Neural progenitor cell (in vitro differentiated cells): Measurements from ENCODE around the gene DCST2. TPM values are rescaled to one million over a fixed set of nuclear protein-coding genes. Genes with fewer than 3 reads are reported as not detected.
A peak's percentile ranks its signal among the peaks of the same experiment; 100 is the strongest.

Source experiments
- DNase-seq: peaks from one replicate; pipeline ENCODE4 v3.0.0-alpha.2; 2016; ENCODE audit warnings: low spot score
- H2AFZ ChIP-seq: fragments of 200-600 bp; sonication (generic); replicated peaks from 2 replicates; pipeline ENCODE4 v1.6.1; 2016; ENCODE audit warnings: antibody characterized with exemption
- H3F3A ChIP-seq: fragments of 200-600 bp; sonication (generic); 2 replicates; pipeline ENCODE4 v1.6.1; 2016; ENCODE audit warnings: antibody characterized with exemption, low read depth
- H3K27ac ChIP-seq: fragments of 200-600 bp; sonication (generic); 2 replicates; pipeline ENCODE4 v1.5.1; 2016; ENCODE audit warnings: mild to moderate bottlenecking
- H3K27me3 ChIP-seq: fragments of 200-600 bp; sonication (generic); 2 replicates; pipeline ENCODE4 v1.6.1; 2016; ENCODE audit warnings: mild to moderate bottlenecking, moderate library complexity
- H3K36me3 ChIP-seq: fragments of 200-600 bp; sonication (generic); 2 replicates; pipeline ENCODE4 v1.5.1; 2016
- H3K4me1 ChIP-seq: fragments of 200-600 bp; sonication (generic); 2 replicates; pipeline ENCODE4 v1.6.1; 2016; ENCODE audit warnings: mixed run types
- H3K4me2 ChIP-seq: fragments of 200-600 bp; sonication (generic); 2 replicates; pipeline ENCODE4 v1.6.1; 2016
- H3K4me3 ChIP-seq: fragments of 200-600 bp; sonication (generic); 2 replicates; pipeline ENCODE4 v1.5.1; 2016
- H3K79me2 ChIP-seq: fragments of 200-600 bp; sonication (generic); 2 replicates; pipeline ENCODE4 v1.6.1; 2016; ENCODE audit warnings: low read depth
- H3K9ac ChIP-seq: fragments of 200-600 bp; sonication (generic); 2 replicates; pipeline ENCODE4 v1.6.1; 2016
- H3K9me3 ChIP-seq: fragments of 200-600 bp; sonication (generic); 2 replicates; pipeline ENCODE4 v1.5.1; 2016; ENCODE audit warnings: low read depth
- H4K20me1 ChIP-seq: fragments of 200-600 bp; sonication (generic); 2 replicates; pipeline ENCODE4 v1.6.1; 2016; ENCODE audit warnings: low read depth
- H3K27ac Mint-ChIP-seq: 3 replicates; pipeline ENCODE4 v1.8.0; 2021; ENCODE audit warnings: mixed read lengths
- H3K27me3 Mint-ChIP-seq: 2 replicates; pipeline ENCODE4 v1.8.0; 2022; ENCODE audit warnings: low read depth, mild to moderate bottlenecking, inconsistent platforms, moderate library complexity, mixed read lengths; ENCODE audit not compliant: insufficient read depth
- H3K36me3 Mint-ChIP-seq: 3 replicates; pipeline ENCODE4 v1.8.0; 2021; ENCODE audit warnings: mixed read lengths
- H3K4me1 Mint-ChIP-seq: 3 replicates; pipeline ENCODE4 v1.8.0; 2021; ENCODE audit warnings: mixed read lengths
- H3K4me3 Mint-ChIP-seq: 3 replicates; pipeline ENCODE4 v1.8.0; 2021; ENCODE audit warnings: mild to moderate bottlenecking, moderate library complexity, mixed read lengths
- H3K9me3 Mint-ChIP-seq: 3 replicates; pipeline ENCODE4 v1.8.0; 2020; ENCODE audit warnings: mixed read lengths
- EZH2 ChIP-seq: fragments of 200-600 bp; sonication (generic); IDR thresholded peaks from 2 replicates; pipeline ENCODE4 v1.6.1; 2017; ENCODE audit warnings: antibody characterized with exemption, mild to moderate bottlenecking, moderate library complexity
- EZH2phosphoT487 ChIP-seq: fragments of 200-600 bp; sonication (generic); IDR thresholded peaks from 2 replicates; pipeline ENCODE4 v1.6.1; 2017; ENCODE audit warnings: antibody characterized with exemption
- total RNA-seq: library from RNA; depleted of rRNA; stranded (reverse); fragments of >200 nt; gene quantifications from 2 replicates; pipeline ENCODE4 v1.2.3, GENCODE V29; 2015; ENCODE audit warnings: low replicate concordance
- TF ChIP-seq, protein P1 (sequence below): fragments of 200-600 bp; sonication (generic); IDR thresholded peaks from 2 replicates; pipeline ENCODE4 v1.5.1; 2017; ENCODE audit warnings: antibody characterized with exemption, mild to moderate bottlenecking

The DCST2 gene
- total RNA-seq, 1 donor from 2014 or later: 1.8 TPM

- peaks cover 24% of the 10 kb centered on the region for H3K4me1 Mint-ChIP-seq
- no peak overlapping the region for H3K27ac Mint-ChIP-seq
- H3K36me3 Mint-ChIP-seq: peaks cover 5% of the 10 kb centered on the region
- peaks cover 3% of the 10 kb centered on the region for H3K79me2 ChIP-seq
- no peak overlapping the region for H2AFZ ChIP-seq
- H3K36me3 ChIP-seq: no peaks in the 10 kb centered on the region
- H3K27ac ChIP-seq: no peak overlapping the region
- no peaks in the 10 kb centered on the region for H3K9me3 Mint-ChIP-seq
- peaks cover 3% of the 10 kb centered on the region for H3K4me1 ChIP-seq
- H3K27me3 Mint-ChIP-seq: peaks cover 14% of the 10 kb centered on the region
- H3F3A ChIP-seq: peaks cover 24% of the 10 kb centered on the region
- H3K4me3 Mint-ChIP-seq: no peak overlapping the region
- H3K4me2 ChIP-seq: no peak overlapping the region
- no peak for DNase-seq
- no peak overlapping the region for H3K9ac ChIP-seq
- peaks cover 9% of the 10 kb centered on the region for H4K20me1 ChIP-seq
- H3K27me3 ChIP-seq: no peaks in the 10 kb centered on the region
- H3K9me3 ChIP-seq: no peaks in the 10 kb centered on the region
- no peak for TF ChIP-seq EZH2
- TF ChIP-seq, protein P1, sequence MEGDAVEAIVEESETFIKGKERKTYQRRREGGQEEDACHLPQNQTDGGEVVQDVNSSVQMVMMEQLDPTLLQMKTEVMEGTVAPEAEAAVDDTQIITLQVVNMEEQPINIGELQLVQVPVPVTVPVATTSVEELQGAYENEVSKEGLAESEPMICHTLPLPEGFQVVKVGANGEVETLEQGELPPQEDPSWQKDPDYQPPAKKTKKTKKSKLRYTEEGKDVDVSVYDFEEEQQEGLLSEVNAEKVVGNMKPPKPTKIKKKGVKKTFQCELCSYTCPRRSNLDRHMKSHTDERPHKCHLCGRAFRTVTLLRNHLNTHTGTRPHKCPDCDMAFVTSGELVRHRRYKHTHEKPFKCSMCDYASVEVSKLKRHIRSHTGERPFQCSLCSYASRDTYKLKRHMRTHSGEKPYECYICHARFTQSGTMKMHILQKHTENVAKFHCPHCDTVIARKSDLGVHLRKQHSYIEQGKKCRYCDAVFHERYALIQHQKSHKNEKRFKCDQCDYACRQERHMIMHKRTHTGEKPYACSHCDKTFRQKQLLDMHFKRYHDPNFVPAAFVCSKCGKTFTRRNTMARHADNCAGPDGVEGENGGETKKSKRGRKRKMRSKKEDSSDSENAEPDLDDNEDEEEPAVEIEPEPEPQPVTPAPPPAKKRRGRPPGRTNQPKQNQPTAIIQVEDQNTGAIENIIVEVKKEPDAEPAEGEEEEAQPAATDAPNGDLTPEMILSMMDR: no peak
- TF ChIP-seq EZH2phosphoT487: no peak
- no peak overlapping the region for H3K4me3 ChIP-seq
Observed at GRCh38 chr1:154994269-154994587, 39.4 kb downstream of the DCST2 start.

DNA sequence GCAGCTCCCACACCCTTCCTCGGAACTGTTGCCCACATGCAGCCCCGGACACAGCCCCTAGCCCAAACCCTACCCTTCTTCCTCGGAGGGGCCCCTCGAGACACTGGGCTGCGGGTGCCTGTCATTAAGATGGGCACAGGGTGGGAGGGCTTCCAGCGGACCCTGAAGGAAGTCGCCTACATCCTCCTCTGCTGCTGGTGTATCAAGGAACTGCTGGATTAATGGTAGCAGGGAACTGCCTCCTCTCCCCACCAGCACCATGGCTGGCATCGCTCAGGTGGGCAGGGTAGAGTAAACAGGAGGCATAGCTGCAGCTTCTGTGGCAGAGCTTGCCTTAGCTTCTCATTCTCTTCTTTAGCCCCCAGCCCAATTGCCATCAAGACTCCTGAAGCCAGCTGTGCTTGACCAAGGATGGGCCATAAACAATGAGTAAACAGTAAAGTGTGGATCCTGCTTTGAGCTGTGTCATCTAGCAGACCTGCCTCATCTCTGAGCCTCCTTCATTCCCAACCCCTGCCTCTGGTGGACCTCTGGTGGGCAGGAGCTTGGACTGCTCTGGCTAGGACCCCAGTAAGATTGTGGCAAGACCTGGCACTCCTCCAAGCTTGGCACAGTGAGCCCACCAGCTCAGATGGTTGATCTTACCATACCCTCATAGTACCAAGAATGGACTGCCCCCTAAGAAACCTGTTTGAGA, 39.9 kb downstream of the DCST2 start, which contains the start of gene LENEP:
TSS of gene LENEP (plus strand) at position 15 of the 697 bp plus-strand sequence. CDS start at position 37, 22 bp downstream.
- H3F3A ChIP-seq: peaks cover 19% of the 10 kb centered on the region
- no peak for DNase-seq
- H3K4me1 ChIP-seq: peaks cover under 1% of the 10 kb centered on the region
- no peak within 1 kb of the TSS for H2AFZ ChIP-seq
- no peaks in the 10 kb centered on the region for H3K27me3 ChIP-seq
- TF ChIP-seq EZH2phosphoT487 (no peak), EZH2 (no peak)
- TF ChIP-seq, protein P1: no peak
- Mint-ChIP-seq H3K4me1 (peaks cover 21% of the 10 kb centered on the region), H3K27ac (peak within 1 kb of the TSS; percentile 85), H3K4me3 (no peak within 1 kb of the TSS), H3K9me3 (no peaks in the 10 kb centered on the region), H3K36me3 (peaks cover 9% of the 10 kb centered on the region), H3K27me3 (peaks cover 18% of the 10 kb centered on the region)
- no peaks in the 10 kb centered on the region for H3K9me3 ChIP-seq
- H3K79me2 ChIP-seq: peaks cover 8% of the 10 kb centered on the region
- H3K27ac ChIP-seq: no peak within 1 kb of the TSS
- no peak within 1 kb of the TSS for H3K4me2 ChIP-seq
- no peak within 1 kb of the TSS for H3K9ac ChIP-seq
- no peak within 1 kb of the TSS for H3K4me3 ChIP-seq
- peaks cover 3% of the 10 kb centered on the region for H3K36me3 ChIP-seq
- H4K20me1 ChIP-seq: peaks cover 14% of the 10 kb centered on the region

DNA sequence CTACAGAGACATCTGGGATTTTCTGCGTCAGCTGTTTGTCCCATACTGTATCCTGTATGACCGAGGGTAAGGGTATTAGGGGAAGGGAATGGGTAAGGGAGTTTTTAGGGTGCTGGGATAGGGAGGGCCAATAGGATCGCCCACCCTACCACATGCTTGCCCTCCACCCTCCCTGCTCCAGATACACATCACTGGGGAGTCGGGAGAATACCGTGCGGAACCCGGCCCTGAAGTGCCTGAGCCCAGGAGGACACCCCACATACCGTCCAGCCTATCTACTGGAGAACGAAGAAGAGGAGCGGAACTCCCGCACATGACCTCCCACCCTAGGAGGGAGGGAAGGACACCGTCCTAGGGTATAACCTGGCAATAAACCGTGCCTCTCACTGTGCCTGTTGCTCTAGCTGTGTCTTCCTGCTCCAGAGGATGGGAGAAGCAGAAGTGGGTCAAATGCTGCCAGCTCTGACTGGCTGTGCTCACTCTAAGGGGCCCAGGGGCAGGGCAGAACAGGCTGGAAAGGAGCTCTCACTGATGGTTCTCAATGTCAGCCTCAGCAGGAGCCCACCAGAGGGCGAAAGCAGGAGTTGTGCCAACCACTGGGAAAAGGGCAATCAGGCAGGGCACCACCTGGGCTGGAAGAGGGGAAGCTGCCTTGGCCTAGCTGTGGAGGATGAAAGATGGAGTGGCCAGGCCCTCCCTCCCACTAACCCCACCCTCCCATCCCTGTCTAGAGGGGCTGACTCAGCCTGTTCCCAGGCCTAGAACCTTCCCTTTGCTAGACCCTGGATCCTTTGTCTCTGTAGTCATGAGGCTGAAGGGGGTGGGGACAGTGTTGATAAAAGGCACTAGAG, 40.6 kb downstream of the DCST2 start:
- H3K27ac ChIP-seq: no peak overlapping the region
- H2AFZ ChIP-seq: no peak overlapping the region
- no peaks in the 10 kb centered on the region for H3K4me1 ChIP-seq
- H3K79me2 ChIP-seq: peaks cover 16% of the 10 kb centered on the region
- TF ChIP-seq EZH2phosphoT487: no peak
- TF ChIP-seq, protein P1: peak; percentile 13
- peak overlapping the region; percentile 85 for H3K27ac Mint-ChIP-seq
- no peak overlapping the region for H3K4me3 ChIP-seq
- DNase-seq: no peak
- no peak overlapping the region for H3K4me3 Mint-ChIP-seq
- no peaks in the 10 kb centered on the region for H3K9me3 ChIP-seq
- no peak overlapping the region for H3K9ac ChIP-seq
- H3F3A ChIP-seq: peaks cover 11% of the 10 kb centered on the region
- H3K27me3 Mint-ChIP-seq: peaks cover 18% of the 10 kb centered on the region
- peaks cover 20% of the 10 kb centered on the region for H4K20me1 ChIP-seq
- H3K36me3 ChIP-seq: peaks cover 3% of the 10 kb centered on the region
- H3K9me3 Mint-ChIP-seq: no peaks in the 10 kb centered on the region
- H3K4me1 Mint-ChIP-seq: peaks cover 20% of the 10 kb centered on the region
- H3K4me2 ChIP-seq: no peak overlapping the region
- peaks cover 12% of the 10 kb centered on the region for H3K36me3 Mint-ChIP-seq
- H3K27me3 ChIP-seq: no peaks in the 10 kb centered on the region
